IMR-90 (cell line): ENCODE results near the gene UBE2N.

Source experiments
- BHLHE40 ChIP-seq: fragments of 150-350 bp; IDR thresholded peaks from 2 replicates; pipeline ENCODE4 v1.6.1; 2016; ENCODE audit warnings: mild to moderate bottlenecking, low read depth, low read length
- CEBPB ChIP-seq: IDR thresholded peaks from 2 replicates; pipeline ENCODE4 v1.6.1; 2012; ENCODE audit warnings: low read depth, low read length, improper control_type of control experiment
- CHD1 ChIP-seq: IDR thresholded peaks from 2 replicates; pipeline ENCODE4 v1.6.1; 2012; ENCODE audit warnings: low read depth, low read length, improper control_type of control experiment
- FOS ChIP-seq: fragments of 150-350 bp; IDR thresholded peaks from 2 replicates; pipeline ENCODE4 v1.6.1; 2016; ENCODE audit warnings: low read depth, low read length
- MAFK ChIP-seq: IDR thresholded peaks from 2 replicates; pipeline ENCODE4 v1.6.1; 2012; ENCODE audit warnings: low read depth, low read length, improper control_type of control experiment
- MAZ ChIP-seq: IDR thresholded peaks from 2 replicates; pipeline ENCODE4 v1.6.1; 2012; ENCODE audit warnings: low read depth, mild to moderate bottlenecking, low read length, improper control_type of control experiment, moderate library complexity, borderline replicate concordance
- MXI1 ChIP-seq: IDR thresholded peaks from 2 replicates; pipeline ENCODE4 v1.6.1; 2012; ENCODE audit warnings: low read depth, mild to moderate bottlenecking, low read length, moderate library complexity, borderline replicate concordance
- POLR2A ChIP-seq: IDR thresholded peaks from 2 replicates; pipeline ENCODE4 v1.6.1; 2012; ENCODE audit warnings: mild to moderate bottlenecking, low read depth, low read length
- RAD21 ChIP-seq: IDR thresholded peaks from 2 replicates; pipeline ENCODE4 v1.6.1; 2012; ENCODE audit warnings: low read length, improper control_type of control experiment
- RCOR1 ChIP-seq: IDR thresholded peaks from 2 replicates; pipeline ENCODE4 v1.6.1; 2012; ENCODE audit warnings: mild to moderate bottlenecking, low read length, improper control_type of control experiment; ENCODE audit not compliant: insufficient replicate concordance
- RFX5 ChIP-seq: IDR thresholded peaks from 2 replicates; pipeline ENCODE4 v1.8.0; 2012; ENCODE audit warnings: low read depth, mild to moderate bottlenecking, low read length, moderate library complexity
- SMC3 ChIP-seq: fragments of 150-350 bp; IDR thresholded peaks from 2 replicates; pipeline ENCODE4 v1.6.1; 2016; ENCODE audit warnings: low read depth, mild to moderate bottlenecking, antibody characterized with exemption, low read length, moderate library complexity
- TF ChIP-seq, protein P1 (sequence below): conservative IDR thresholded peaks from 2 replicates; pipeline ENCODE4 v1.5.1; 2012; ENCODE audit warnings: mild to moderate bottlenecking, low read depth, low read length, improper control_type of control experiment
- TF ChIP-seq, protein P2 (sequence below): fragments of 150-350 bp; IDR thresholded peaks from 2 replicates; pipeline ENCODE4 v1.6.1; 2017; ENCODE audit warnings: mild to moderate bottlenecking, antibody characterized with exemption, low read length, low read depth

- TF ChIP-seq, protein P1, sequence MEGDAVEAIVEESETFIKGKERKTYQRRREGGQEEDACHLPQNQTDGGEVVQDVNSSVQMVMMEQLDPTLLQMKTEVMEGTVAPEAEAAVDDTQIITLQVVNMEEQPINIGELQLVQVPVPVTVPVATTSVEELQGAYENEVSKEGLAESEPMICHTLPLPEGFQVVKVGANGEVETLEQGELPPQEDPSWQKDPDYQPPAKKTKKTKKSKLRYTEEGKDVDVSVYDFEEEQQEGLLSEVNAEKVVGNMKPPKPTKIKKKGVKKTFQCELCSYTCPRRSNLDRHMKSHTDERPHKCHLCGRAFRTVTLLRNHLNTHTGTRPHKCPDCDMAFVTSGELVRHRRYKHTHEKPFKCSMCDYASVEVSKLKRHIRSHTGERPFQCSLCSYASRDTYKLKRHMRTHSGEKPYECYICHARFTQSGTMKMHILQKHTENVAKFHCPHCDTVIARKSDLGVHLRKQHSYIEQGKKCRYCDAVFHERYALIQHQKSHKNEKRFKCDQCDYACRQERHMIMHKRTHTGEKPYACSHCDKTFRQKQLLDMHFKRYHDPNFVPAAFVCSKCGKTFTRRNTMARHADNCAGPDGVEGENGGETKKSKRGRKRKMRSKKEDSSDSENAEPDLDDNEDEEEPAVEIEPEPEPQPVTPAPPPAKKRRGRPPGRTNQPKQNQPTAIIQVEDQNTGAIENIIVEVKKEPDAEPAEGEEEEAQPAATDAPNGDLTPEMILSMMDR: no peak
- no peak for TF ChIP-seq CHD1
- no peak for TF ChIP-seq POLR2A
- TF ChIP-seq RAD21: no peak
- TF ChIP-seq MAZ: no peak
- TF ChIP-seq CEBPB: no peak
- TF ChIP-seq SMC3: no peak
- no peak for TF ChIP-seq MAFK
- no peak for TF ChIP-seq BHLHE40
- no peak for TF ChIP-seq MXI1
- no peak for TF ChIP-seq FOS
- no peak for TF ChIP-seq RCOR1
- TF ChIP-seq RFX5: no peak
- TF ChIP-seq, protein P2, sequence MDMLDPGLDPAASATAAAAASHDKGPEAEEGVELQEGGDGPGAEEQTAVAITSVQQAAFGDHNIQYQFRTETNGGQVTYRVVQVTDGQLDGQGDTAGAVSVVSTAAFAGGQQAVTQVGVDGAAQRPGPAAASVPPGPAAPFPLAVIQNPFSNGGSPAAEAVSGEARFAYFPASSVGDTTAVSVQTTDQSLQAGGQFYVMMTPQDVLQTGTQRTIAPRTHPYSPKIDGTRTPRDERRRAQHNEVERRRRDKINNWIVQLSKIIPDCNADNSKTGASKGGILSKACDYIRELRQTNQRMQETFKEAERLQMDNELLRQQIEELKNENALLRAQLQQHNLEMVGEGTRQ: no peak
Observed at GRCh38 chr12:93465841-93466240, 24.1 kb upstream of the UBE2N start.
